PC-9 (cell line): Measurements from ENCODE around the gene PCSK7. TPM values are rescaled to one million over a fixed set of nuclear protein-coding genes. Genes with fewer than 3 reads are reported as not detected.

Source experiments
- BruUV-seq: library from RNA; stranded (reverse); fragments of 400-500 nt; replicated peaks from 2 replicates; lab custom pipeline; 2021; lab: Mats Ljungman, UMichigan
- CTCF ChIA-PET: fragments of 300-600 bp; sonication (Branson Sonifier 250); formaldehyde crosslinking; loops from one replicate; lab custom pipeline; 2022; ENCODE audit warnings: antibody characterized with exemption; lab: Charles Lee
- POLR2A ChIA-PET: fragments of 300-600 bp; sonication (Branson Sonifier 250); formaldehyde crosslinking; loops from one replicate; lab custom pipeline; 2022; ENCODE audit warnings: antibody characterized with exemption; ENCODE audit not compliant: unreplicated experiment; lab: Charles Lee
- DNase-seq, 2 experiments: peaks; one replicate each; pipeline versions ENCODE4 v3.0.0 to v3.0.0-alpha.2; 2015 to 2022; ENCODE audit warnings: mixed read lengths in 1 of 2
- H2AFZ ChIP-seq: fragments of 200-600 bp; sonication (generic); 2 replicates; pipeline ENCODE4 v1.8.1; 2017; ENCODE audit warnings: antibody characterized with exemption
- H3F3A ChIP-seq: fragments of 200-600 bp; sonication (generic); 2 replicates; pipeline ENCODE4 v1.8.1; 2017; ENCODE audit warnings: antibody characterized with exemption, mild to moderate bottlenecking, low read depth; ENCODE audit not compliant: insufficient read depth
- H3K27ac ChIP-seq: fragments of 200-600 bp; sonication (generic); 2 replicates; pipeline ENCODE4 v1.6.1; 2016; ENCODE audit warnings: mixed run types
- H3K27me3 ChIP-seq: fragments of 200-600 bp; sonication (generic); 2 replicates; pipeline ENCODE4 v1.6.1; 2016; ENCODE audit warnings: low read depth, mixed run types; ENCODE audit not compliant: insufficient read depth
- H3K36me3 ChIP-seq: fragments of 200-600 bp; sonication (generic); 2 replicates; pipeline ENCODE4 v1.6.1; 2016; ENCODE audit warnings: low read depth, mixed run types
- H3K4me1 ChIP-seq: fragments of 200-600 bp; sonication (generic); replicated peaks from 2 replicates; pipeline ENCODE4 v1.6.1; 2016; ENCODE audit warnings: mixed run types; ENCODE audit not compliant: insufficient read depth
- H3K4me2 ChIP-seq: fragments of 200-600 bp; sonication (generic); 2 replicates; pipeline ENCODE4 v1.6.1; 2017; ENCODE audit warnings: mixed run types
- H3K4me3 ChIP-seq: fragments of 200-600 bp; sonication (generic); 2 replicates; pipeline ENCODE4 v1.6.1; 2016; ENCODE audit warnings: mixed run types
- H3K79me2 ChIP-seq: fragments of 200-600 bp; sonication (generic); 2 replicates; pipeline ENCODE4 v1.6.1; 2017; ENCODE audit warnings: low read depth, mixed run types
- H3K9me2 ChIP-seq: fragments of 200-600 bp; sonication (generic); 2 replicates; pipeline ENCODE4 v1.8.1; 2017; ENCODE audit warnings: mild to moderate bottlenecking; ENCODE audit not compliant: insufficient read depth
- H3K9me3 ChIP-seq: fragments of 200-600 bp; sonication (generic); 2 replicates; pipeline ENCODE4 v1.8.1; 2016; ENCODE audit warnings: low read depth; ENCODE audit not compliant: insufficient read depth
- H4K20me1 ChIP-seq: fragments of 200-600 bp; sonication (generic); 2 replicates; pipeline ENCODE4 v1.8.1; 2017; ENCODE audit not compliant: insufficient read depth
- EZH2 ChIP-seq: fragments of 200-600 bp; sonication (generic); IDR thresholded peaks from 2 replicates; pipeline ENCODE4 v1.8.0; 2017; ENCODE audit warnings: antibody characterized with exemption, low read depth
- intact Hi-C: fragments of 100-400 bp; cut with micrococcal nuclease; formaldehyde crosslinking; loops from one replicate; pipeline ENCODE4 v1.10.0; 2022; ENCODE audit not compliant: unreplicated experiment
- total RNA-seq: library from RNA; stranded (reverse); gene quantifications from 2 replicates; pipeline ENCODE4 v1.2.3, GENCODE V29; 2021
- TF ChIP-seq, protein P1 (sequence below): fragments of 200-600 bp; sonication (generic); conservative IDR thresholded peaks from 2 replicates; pipeline ENCODE4 v1.6.1; 2017; ENCODE audit warnings: mixed run types, antibody characterized with exemption, mild to moderate bottlenecking, moderate library complexity

Gene PCSK7
- total RNA-seq, 1 experiment from 2014 or later, result 41.6 TPM

DNA sequence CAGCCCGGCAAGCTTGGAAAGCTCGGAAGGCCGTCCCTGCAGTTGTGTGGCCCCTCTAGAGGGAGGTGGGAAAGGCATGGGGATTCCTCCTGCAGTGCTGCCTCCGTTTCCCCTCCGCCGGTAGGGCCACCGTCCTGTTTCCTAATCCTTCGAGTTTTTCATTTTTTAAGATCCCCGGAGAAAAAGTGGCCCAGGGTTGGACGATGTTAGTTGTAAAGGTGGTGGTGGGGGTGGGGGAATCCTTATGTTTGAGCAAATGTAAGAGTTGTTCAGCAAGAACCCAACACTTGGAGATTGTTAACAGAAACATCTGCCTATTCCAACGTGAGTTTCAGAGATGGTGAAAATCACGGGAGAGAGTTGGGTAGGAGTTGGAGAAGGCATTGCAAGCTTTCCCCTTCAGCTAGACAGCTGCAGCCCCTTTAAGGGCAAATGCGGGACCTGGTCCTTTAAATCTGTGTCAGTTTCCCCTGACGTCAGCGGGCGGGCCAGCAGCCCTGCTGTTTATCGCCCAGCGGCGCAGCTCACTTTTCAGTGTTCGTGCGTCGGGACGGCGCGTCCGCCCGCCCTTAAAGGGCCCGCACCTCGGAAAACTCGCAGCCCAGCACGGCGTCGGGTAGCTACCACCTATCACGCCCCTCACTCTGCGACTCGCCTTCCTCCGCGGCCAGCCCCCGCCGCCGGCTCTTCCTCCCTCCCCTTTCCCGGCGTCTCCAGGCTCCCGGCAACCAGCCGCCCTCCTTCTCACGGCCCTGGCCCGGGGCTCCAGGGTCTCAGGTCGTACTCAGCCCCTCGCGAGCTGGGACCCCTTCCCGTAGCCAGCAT, 53.5 kb downstream of the PCSK7 start, which contains the start of gene SIDT2:
TSS of gene SIDT2 (plus strand) at position 534 of the 825 bp plus-strand sequence. CDS start 521 bp downstream, outside the sequence.
- POLR2A ChIA-PET, result interaction anchor here (0.6 to 0.7 kb wide), 2 partner anchors 44 to 192 kb away, joined by 4 read pairs; no protein-coding TSS in a partner anchor
- peak within 1 kb of the TSS; percentile 94 for H2AFZ ChIP-seq

DNA sequence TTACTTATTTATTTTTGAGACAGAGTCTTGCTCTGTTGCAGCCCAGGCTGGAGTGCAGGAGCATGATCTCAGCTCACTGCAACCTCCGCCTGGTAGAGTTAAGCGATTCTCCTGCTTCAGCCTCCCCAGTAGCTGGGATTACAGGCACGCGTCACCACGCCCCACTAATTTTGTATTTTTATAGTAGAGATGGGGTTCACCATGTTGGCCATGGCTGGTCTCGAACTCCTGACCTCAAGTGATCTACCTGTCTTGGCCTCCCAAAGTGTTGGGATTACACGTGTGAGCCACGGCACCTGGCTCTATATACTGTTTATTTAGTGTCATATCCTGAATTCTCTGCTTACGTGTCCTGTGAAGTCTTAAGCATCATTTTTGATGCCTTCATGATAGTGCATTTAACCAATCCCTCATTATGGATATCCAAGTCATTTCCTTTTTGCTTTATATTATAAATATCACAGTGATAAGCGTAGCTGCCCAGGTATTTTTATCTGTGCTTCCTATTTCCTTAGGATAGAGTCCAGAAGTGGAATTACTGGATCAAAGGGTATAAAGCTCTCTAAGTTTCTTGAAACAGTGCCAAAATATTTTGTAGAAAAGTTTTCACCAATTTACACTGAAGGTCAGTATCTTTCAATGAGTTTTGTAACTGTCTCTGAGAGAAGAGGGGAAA, 54.2 kb downstream of the PCSK7 start:
- Histone ChIP-seq H3K4me2 (peak overlapping the region; percentile 99), H3K36me3 (no peaks in the 10 kb centered on the region), H3K9me3 (no peaks in the 10 kb centered on the region), H3K79me2 (no peaks in the 10 kb centered on the region), H3K27me3 (no peaks in the 10 kb centered on the region), H3K4me3 (peak overlapping the region; percentile 63; the same call in 1 of the 2 replicates), H3K27ac (no peak overlapping the region), H3F3A (peaks cover 15% of the 10 kb centered on the region; the same call in 1 of the 2 replicates), H3K9me2 (no peaks in the 10 kb centered on the region), H4K20me1 (no peaks in the 10 kb centered on the region), H3K4me1 (peaks cover 19% of the 10 kb centered on the region), H2AFZ (0 out of 2 replicates have a peak overlapping the region, but pooled peaks have one; percentile 69)
- POLR2A ChIA-PET, result no interaction called here
- intact Hi-C loops, result loop anchor here (2.0 kb wide), 1 partner anchor 43 kb away; no protein-coding TSS in a partner anchor
- TF ChIP-seq, protein P1, sequence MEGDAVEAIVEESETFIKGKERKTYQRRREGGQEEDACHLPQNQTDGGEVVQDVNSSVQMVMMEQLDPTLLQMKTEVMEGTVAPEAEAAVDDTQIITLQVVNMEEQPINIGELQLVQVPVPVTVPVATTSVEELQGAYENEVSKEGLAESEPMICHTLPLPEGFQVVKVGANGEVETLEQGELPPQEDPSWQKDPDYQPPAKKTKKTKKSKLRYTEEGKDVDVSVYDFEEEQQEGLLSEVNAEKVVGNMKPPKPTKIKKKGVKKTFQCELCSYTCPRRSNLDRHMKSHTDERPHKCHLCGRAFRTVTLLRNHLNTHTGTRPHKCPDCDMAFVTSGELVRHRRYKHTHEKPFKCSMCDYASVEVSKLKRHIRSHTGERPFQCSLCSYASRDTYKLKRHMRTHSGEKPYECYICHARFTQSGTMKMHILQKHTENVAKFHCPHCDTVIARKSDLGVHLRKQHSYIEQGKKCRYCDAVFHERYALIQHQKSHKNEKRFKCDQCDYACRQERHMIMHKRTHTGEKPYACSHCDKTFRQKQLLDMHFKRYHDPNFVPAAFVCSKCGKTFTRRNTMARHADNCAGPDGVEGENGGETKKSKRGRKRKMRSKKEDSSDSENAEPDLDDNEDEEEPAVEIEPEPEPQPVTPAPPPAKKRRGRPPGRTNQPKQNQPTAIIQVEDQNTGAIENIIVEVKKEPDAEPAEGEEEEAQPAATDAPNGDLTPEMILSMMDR, result no peak
- TF ChIP-seq EZH2, result no peak
- BruUV-seq, result no TSS peak
- DNase-seq, result no peak
- CTCF ChIA-PET, result interaction anchor here (1.5 kb wide), 1 partner anchor 44 kb away, joined by 5 read pairs; no protein-coding TSS in a partner anchor

More for the DNA sequence above, 53.5 kb downstream of the PCSK7 start, which contains the start of gene SIDT2:
- TF ChIP-seq, protein P1, result no peak
- no peak for TF ChIP-seq EZH2
- H4K20me1 ChIP-seq, result no peaks in the 10 kb centered on the region
- H3K4me1 ChIP-seq, result peaks cover 19% of the 10 kb centered on the region
- H3K27ac ChIP-seq, result no peak within 1 kb of the TSS
- peak within 1 kb of the TSS; percentile 63 for H3K4me3 ChIP-seq
- H3K9me2 ChIP-seq, result no peaks in the 10 kb centered on the region
- no peaks in the 10 kb centered on the region for H3K27me3 ChIP-seq
- H3K79me2 ChIP-seq, result no peaks in the 10 kb centered on the region
- H3K4me2 ChIP-seq, result peak within 1 kb of the TSS; percentile 99
- peaks cover 14% of the 10 kb centered on the region; the same call in 1 of the 2 replicates for H3F3A ChIP-seq
- CTCF ChIA-PET, result interaction anchor here (0.6 to 1.5 kb wide), 3 partner anchors 21 to 70 kb away, joined by 3 to 11 read pairs (median 5); no protein-coding TSS in a partner anchor
- DNase-seq, result peak; percentile 85 to 87
- H3K9me3 ChIP-seq, result no peaks in the 10 kb centered on the region
- no peaks in the 10 kb centered on the region for H3K36me3 ChIP-seq
- BruUV-seq, result no TSS peak
- intact Hi-C loops, result loop anchor here (2.0 kb wide), 1 partner anchor 42 kb away; no protein-coding TSS in a partner anchor

DNA sequence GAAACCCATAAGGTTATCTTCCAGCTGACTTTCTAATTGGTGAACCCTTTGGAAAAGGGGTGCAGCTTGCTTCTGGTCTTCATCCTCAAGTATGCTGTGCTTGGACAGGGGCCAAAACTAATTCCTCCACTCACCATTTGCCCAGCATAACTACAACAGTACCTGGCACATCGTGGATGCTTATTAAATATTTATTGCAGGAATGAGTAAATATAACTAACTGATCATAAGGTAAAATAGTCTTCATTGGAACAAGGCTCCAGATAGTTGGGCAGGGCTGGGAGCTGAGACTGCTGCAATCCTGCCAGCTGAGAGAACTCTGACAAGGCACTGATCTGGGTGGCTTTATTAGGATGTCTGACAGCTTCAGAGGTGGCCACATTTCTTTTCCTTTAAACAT, 55.7 kb downstream of the PCSK7 start:
- Histone ChIP-seq H3K79me2 (no peaks in the 10 kb centered on the region), H3K9me3 (no peaks in the 10 kb centered on the region), H3K4me3 (no peak overlapping the region), H3K36me3 (0 out of 2 replicates have a peak, but pooled peaks cover 4% of the 10 kb centered on the region), H3K4me2 (no peak overlapping the region), H3F3A (peaks cover 21% of the 10 kb centered on the region; the same call in 1 of the 2 replicates), H3K27ac (no peak overlapping the region), H2AFZ (no peak overlapping the region), H4K20me1 (no peaks in the 10 kb centered on the region), H3K9me2 (no peaks in the 10 kb centered on the region), H3K27me3 (no peaks in the 10 kb centered on the region), H3K4me1 (peaks cover 19% of the 10 kb centered on the region)
- no peak for DNase-seq
- BruUV-seq, result no TSS peak
- ChIA-PET POLR2A (no interaction called here), CTCF (no interaction called here)
- TF ChIP-seq, protein P1, result no peak
- no peak for TF ChIP-seq EZH2
- intact Hi-C loops, result no loop called here
